HG02885 (cell line): ENCODE measurements around the gene DLL1.
"Not testable (repeated sequence)": the region's sequence is repeated elsewhere in the genome, so short reads cannot be mapped to it uniquely, and the experiment has no call there.

Source experiments
- ATAC-seq: cut with Tn5 transposase; IDR thresholded peaks from one replicate; pipeline ENCODE4 v1.9.1; 2021; ENCODE audit warnings: mild to moderate bottlenecking; ENCODE audit not compliant: unreplicated experiment, poor library complexity

DLL1 gene, protein sequence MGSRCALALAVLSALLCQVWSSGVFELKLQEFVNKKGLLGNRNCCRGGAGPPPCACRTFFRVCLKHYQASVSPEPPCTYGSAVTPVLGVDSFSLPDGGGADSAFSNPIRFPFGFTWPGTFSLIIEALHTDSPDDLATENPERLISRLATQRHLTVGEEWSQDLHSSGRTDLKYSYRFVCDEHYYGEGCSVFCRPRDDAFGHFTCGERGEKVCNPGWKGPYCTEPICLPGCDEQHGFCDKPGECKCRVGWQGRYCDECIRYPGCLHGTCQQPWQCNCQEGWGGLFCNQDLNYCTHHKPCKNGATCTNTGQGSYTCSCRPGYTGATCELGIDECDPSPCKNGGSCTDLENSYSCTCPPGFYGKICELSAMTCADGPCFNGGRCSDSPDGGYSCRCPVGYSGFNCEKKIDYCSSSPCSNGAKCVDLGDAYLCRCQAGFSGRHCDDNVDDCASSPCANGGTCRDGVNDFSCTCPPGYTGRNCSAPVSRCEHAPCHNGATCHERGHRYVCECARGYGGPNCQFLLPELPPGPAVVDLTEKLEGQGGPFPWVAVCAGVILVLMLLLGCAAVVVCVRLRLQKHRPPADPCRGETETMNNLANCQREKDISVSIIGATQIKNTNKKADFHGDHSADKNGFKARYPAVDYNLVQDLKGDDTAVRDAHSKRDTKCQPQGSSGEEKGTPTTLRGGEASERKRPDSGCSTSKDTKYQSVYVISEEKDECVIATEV

DNA sequence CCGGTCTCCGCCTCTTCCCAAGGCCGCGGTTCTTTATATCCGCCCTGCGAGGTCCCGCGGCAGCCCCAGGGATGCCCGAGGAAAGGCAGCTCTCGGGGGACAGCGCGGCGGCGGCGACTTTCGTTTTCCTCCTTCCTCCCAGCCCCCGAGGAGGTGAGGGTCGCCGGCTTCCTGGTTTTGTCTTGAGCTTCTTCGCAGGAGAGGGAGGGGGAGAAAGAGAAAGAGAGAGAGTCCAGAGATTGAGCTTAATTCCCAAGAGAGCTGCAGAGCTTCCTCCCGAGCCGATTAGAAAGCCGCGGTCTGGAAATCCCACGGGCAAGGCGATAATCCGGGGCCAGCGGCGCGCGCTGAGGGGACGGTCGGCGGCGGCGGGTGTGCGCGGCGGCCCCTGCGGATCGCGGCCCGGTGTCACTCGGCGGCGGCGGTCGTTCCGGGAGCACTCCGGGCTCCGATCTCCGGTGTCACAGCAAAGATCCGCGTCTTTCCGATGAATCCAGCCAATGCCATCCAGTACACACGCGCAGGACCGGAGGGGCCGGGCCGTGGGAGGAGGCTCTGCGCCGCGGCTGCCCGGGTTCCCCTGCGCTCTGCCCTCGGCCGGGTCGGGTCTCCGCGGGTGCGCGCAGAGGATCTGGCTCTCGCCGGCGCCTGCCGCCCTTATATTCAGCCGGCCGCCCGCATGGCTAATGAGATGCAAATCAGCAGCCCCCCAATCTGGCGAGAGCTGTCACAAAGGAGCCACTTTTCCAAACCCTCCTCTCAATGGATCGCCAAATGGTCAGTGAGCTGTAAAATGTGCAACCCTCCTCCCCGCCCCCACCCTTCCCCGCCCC lies at the start of gene DLL1:
Gene DLL1, minus strand, starts transcription at position 783 of the 833 bp plus-strand sequence. CDS start 939 bp downstream, outside the sequence.
- ATAC-seq: peak; percentile 31

DNA sequence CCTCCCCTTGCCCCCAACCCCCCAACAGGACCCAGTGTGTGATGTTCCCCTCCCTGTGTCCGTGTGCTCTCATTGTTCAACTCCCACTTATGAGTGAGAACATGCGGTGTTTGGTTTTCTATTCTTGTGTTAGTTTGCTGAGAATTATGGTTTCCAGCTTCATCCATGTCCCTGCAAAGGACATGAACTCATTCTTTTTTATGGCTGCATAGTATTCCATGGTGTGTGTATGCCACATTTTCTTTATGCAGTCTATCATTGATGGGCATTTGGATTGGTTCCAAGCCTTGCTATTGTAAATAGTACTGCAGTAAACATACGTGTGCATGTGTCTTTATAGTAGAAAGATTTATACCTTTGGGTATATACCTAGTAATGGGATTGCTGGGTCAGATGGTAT lies 44.3 kb upstream of the DLL1 start:
- ATAC-seq: not testable (repeated sequence)

DNA sequence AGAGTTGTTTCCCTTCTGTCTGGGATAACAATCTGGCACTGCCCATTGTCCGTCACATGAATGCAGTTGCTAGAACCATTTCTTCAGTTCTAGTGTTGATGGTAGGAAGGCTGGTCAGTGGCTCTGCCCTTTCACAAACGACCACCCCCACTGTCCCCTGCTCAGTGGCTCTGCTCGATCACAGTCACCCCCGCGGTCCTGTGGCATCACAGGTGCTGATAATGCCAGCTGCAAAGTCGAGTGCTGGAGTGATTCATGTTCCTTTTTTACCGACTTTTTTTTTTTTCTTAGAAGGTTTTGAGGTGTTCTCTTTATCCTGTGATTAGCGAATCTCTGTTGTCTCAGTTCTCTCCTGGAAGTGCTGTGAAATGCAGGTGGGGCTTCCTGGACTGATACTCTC lies 38.4 kb upstream of the DLL1 start:
- no peak for ATAC-seq

DNA sequence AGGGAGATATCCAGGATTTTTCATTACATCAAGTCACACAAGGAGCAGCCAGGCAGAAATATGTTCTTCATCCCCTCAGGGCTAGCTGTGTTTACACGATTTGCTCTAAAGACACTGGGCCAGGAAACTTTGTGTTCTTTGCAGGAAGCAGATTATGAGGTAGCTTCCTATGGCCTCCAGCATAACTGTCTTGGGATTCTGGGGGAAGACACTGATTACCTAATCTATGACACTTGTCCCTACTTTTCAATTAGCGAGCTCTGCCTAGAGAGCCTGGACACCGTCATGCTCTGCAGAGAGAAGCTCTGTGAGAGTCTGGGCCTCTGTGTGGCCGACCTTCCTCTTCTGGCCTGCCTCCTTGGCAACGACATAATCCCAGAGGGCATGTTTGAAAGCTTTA lies 26.8 kb upstream of the DLL1 start:
- no peak for ATAC-seq

DNA sequence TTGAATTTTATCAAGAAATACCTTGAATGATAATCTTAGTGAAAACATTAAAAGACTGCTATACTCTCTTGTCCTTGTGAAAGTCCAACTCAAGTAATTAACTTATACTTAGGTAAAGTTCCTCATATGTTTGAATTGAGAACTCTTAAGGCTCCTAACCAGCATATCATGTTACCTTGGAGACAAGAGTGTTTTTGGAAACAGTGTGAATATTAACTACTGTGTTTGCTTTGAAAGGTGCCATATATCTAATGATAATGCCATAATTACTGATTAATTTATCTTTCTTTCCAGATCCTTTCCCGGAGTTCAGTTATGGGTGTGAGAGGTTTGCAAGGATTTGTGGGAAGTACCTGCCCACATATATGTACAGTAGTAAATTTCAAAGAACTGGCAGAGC lies 26.2 kb upstream of the DLL1 start:
- ATAC-seq: no peak

DNA sequence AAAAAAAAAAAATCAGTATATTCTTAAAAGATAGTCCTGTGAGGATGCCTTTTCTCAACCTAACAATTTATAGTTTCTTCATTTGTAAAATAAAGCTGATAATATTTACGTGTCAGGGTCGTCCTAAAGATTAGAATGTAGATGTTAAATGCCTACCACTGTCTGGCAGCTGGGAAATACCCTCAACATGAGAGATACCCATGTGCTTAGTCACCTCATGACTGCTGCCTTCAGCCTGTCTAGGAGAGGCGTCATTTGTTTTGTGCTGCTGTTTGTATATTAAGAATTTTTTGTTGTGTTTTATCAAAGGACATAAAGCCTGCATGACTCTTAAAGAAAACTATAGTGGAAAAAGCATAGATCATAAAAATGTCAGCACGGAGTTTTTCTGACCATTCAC lies 25.2 kb upstream of the DLL1 start:
- ATAC-seq: no peak

DNA sequence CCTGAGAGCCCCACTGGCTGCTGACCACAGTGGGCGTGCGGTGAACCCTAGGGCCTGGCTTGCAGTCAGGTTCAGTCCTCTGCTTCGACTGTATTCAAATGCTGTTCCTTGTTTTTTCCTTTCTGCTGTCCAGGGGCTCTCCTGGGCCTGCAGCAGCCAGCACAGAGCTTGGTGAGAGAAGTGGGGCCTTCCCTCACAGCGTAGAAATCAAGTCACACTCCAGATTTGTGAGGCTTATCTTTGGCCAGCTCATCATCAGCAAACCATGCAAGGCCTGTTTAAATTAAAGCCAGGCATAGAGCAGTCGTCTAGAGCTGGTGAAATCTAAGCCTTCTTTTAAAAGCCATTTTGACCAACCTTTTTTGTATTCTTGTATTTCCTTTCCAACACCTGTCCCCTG lies 24.1 kb upstream of the DLL1 start:
- no peak for ATAC-seq

DNA sequence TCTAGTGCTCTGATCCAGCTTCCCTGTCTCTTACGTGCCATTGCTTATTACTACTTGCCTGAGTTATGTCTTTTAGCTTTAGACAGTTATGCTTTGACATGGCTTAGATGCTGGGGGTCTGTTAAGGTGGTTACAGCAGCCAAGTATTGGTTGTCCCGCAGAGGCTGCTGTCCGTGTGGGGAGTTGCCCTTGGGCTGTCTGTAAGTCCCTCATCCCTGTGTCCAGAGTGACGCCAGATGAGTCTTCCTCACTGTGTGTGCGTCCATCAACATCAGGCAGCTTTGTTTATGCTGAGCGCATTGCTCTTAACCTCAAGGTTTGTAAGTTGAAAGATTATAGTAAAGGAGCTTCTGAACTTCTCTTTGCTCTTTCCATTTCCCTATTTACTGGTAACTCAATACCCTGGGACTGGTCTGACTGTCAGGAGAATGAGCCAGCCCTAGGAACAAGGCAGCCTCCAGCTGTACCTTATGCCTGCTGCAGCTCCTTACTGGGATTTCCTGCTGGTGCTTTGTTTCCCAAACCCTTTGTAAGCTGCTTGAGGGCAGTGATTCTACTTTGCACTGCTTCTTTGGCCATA lies 22.9 kb upstream of the DLL1 start:
- no peak for ATAC-seq

DNA sequence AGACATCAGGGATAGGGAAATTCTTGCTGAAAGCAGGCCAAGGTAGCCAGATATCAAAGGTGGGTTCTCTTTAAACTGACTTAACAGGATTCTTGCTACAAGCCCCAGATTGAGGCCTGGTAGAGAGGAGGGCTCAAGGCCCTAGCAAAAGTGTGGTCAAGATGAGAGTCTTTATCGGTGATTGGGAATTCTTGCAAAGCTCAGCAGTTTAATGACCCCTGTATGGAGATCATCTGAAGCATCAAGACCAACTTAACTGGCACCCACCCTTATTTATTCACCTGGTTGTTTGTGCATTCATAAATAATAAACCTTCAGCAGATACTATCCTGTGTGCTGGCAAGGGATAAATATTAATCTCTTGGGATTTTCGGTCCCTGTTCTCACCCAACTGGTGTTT lies 22.0 kb upstream of the DLL1 start:
- no peak for ATAC-seq

DNA sequence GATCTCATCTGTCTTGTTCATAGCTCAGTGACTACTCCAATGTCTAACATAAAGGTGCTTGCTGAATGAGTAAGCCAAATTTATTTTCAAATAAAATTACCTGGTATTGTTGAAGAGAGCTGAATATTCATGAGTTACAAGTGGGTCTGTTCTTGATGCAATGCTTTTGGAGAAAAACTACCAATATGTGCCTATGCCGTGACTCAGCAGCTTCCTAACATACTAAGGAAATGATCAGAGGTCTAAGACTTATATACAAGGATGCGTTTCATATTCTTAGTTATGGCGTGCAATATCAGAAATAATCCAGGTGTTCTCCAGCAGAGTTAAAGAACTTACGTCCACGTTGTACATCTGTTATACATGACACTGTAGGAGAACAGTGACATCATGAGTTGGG lies 20.8 kb upstream of the DLL1 start:
- no peak for ATAC-seq

DNA sequence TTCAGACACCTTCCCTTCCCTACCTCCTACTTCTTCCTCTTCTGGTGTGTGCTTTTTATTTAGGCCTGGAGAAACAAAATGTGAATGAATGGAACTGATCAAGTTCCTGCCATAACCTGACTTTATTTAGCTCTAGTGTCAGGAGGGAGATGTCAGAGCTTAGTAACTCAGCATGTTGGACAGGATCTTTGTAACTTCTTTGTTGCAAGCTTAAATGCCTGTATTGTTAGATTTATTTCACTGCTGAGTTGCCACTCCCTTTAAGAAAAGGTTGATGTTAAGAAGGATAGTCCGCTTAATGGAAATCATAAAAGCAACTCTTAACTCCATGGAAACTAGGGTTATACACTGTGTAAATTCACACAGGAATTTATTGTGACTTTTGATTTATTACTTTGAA lies 17.9 kb upstream of the DLL1 start:
- no peak for ATAC-seq

DNA sequence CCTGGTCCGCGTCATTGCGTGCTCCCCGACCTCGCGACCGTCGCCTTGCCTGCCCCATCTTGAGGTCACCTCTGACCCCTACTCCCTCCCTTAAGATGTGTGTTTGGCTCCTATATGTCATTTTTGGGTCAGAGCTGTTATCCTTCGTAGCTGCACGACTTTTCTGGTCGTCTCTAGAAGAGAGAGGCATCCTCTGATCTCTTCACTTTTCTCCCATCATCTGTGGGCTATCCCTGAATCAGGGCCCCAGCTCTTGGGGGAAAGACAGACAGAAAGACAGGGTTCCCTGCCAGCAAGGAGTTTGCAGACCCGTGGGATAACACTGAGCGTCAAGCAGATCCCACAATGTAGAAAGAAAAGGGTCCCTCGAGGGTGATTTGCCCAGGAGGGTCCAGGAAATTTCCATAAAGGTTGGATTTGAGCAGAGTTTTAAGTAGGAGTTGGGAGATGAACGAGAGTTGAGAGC lies 16.2 kb upstream of the DLL1 start:
- ATAC-seq: no peak

DNA sequence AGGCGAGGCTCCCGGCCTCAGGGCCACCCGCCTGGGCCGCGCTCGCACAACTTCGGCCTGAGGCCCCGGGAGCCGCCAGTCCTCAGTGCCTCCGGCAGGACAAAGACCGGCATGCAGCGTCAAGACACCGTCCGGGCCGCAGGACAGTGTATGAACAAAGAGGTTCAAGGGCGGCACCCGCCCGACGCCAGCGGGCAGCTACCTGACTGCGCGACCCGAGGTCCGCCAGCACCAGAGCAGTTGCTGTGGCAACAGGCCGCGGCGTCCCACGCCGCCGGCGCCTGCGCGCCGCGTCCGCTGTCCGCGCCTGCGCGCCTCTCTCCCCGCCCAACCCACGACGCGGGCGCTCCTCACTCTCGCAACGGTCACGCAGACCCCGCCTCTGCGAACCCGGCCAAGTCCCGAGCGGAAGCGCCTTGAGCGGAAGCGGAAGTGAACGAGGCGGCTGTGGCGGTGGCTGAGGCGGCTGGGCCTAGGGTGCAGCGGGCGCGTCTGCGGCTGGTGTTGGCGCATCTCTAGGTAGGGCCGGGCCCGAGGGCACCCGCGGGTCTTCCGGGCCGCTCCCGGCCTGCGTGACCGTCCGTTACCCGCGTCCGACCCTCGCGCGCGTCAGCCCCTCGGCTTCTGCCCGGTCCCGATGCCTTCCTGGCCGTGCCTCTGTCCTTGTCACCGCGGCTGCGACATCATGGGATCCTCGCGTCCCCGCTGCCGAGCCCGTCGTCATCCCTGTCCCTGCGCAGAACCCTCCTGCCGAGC lies 15.6 kb upstream of the DLL1 start, which contains the start of gene FAM120B:
Gene FAM120B, plus strand, starts transcription at position 435 of the 756 bp plus-strand sequence. CDS start 10,633 bp downstream, outside the sequence.
- ATAC-seq: peak; percentile 98

DNA sequence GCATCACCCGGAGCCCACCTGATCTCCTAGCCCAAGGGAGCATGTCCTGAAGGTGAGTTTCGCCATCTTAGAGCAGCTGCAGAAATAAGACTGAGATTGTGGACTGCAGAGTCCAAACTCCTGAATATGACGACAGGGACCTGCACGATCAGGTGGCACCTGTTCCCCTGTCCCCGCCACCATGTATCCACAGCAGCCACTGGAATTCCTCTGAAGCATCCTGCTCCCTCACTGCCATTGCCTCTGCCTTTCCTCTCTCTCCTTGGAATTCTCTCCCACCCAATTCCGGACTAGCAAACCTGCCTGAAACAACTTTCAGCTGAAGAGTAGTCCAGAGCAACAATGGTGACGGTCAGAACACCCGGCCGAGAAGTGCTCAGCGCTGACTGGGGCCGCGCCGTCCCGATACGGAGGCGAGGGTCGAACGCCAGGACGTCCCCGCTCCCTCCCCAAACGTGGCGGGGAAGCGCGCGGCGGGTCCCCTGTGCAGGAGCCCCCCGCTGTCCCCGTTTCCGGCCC lies 15.0 kb upstream of the DLL1 start:
- ATAC-seq: no peak

DNA sequence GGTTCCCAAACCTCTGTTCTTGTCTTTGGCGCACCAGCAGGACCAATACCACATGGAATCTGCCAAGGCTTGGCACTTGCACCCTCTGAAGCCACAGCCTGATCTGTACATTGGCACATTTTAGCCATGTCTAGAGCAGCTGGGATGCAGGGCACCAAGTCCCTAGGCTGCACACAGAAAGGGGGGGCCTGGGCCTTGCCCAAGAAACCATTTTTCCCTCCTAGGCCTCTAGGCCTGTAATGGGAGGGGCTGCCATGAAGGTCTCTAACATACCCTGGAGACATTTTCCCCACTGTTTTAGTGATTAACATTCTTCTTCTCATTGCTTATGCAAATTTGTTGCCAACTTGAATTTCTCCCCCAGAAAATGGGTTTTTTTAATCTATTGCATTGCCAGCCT lies 10.3 kb upstream of the DLL1 start:
- no peak for ATAC-seq

DNA sequence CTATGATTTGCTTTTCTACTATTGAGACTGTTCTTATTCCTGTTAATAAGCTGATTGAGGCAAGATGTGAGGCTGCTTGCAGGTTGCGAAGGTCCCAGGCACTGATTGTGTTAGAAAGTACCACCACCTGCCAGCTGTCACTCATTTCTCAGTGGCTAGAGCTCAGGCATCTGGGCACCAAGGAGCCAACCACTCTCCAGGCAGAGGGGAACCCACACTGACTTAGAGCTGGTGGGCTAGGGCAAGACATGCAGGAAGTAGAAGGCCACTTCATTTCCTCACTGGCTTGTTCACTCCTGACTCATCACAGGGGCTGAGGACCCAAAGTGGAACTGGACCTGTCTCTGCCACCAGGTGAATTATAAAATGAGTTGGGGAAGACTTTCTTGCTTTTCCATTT lies 7.8 kb upstream of the DLL1 start:
- ATAC-seq: no peak

DNA sequence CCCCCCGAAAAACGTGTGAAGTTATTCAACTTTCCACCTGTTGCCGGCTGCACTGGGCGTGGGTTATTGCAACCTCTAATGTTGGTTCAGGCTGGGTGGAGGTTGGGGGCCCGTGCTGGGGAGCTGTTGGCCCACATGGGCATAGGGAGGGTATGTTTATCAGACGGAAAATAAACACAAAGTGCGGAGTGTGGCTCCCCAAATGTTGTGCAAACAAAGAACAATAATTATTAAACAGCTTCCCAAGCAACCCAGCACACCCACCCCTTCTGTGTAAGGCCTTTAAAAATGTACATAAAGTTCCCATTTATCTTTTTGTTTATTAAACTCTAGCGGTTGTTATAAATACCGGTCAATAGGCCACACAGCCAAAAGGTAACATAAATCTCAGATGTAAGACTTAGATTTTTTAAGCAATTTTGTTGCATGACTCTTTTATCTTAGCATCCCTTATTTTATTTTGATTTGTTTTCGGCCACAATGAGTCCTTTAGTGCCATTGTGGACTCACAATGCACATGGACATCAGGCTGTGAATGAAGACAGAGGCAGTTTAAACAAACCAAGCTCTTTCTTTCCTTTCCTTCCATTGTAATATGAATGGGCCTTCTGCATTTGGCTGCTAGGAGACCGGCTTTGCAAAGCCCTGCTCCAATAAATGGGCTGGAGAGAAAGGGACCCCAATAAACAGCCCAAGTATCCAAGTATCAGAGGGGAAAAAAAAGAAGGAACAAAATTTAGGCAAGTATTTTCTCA lies 6.9 kb upstream of the DLL1 start:
- ATAC-seq: no peak

DNA sequence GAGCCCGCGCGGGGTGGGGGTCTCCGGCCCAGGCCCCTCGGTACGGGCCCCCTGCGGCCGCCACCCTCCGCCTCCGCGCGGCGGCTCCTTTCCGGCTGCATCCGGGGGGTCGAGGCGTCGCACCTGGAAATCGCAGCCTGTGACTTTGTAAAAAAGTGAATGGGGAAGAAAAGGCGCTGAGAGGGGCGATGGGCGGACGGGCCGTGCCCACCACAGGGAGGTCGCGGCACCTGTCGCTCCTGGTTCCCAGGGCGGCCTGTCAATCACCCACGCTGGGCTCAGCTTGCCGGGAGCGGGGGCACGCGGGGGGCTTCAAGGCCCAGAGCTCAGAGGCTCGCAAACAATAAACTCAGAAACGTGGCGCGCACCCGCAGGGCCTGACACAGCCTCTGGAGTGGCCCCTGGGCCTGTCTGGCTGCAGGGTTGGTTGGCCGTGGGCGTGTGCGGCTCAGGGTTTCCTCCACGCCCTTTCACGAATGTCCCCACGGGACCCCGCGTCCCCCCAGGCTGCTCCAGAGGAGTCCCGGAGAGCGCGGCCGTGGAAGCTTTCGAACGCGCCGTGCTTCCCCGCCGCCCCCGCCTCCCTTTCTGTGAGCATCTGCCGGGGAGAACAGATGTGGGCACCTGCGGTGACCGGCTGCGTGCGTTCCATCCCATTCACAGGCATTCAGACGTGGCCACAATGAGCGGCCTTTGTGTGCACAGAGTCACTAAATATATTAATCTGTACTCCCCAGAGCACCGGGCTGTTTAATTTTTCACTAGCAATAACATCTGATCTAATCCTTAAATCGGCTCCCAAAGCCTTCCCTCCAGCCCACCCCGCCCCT lies 6.1 kb upstream of the DLL1 start:
- no peak for ATAC-seq
